Heart left ventricle (tissue), 16 donors: ENCODE results near the gene REXO5. TPM values are rescaled to one million over a fixed set of nuclear protein-coding genes. Genes with fewer than 3 reads are reported as not detected.

ENCODE experiments used
- ATAC-seq, 4 donors: fragments of 200-7000 bp; cut with Tn5 transposase; one replicate each; pipeline ENCODE4 v1.9.1; 2020 to 2022; ENCODE audit warnings: moderate library complexity in 4 of 4, mild to moderate bottlenecking in 3 of 4, moderate number of reproducible peaks in 1 of 4
- DNase-seq, 5 donors: peaks; one replicate each; pipeline ENCODE4 v3.0.0-alpha.2; 2020
- H3K27ac ChIP-seq, 12 donors: fragments of 200-600 bp; sonication (generic) in 4 of 12; one replicate each; pipeline versions ENCODE4 v1.5.0 to v1.8.0; 2016 to 2022; ENCODE audit warnings: mild to moderate bottlenecking in 2 of 12
- H3K27me3 ChIP-seq, 9 donors: fragments of 200-600 bp; sonication (generic) in 2 of 9; one replicate each; pipeline versions ENCODE4 v1.5.1 to v1.8.0; 2016 to 2022; ENCODE audit warnings: mild to moderate bottlenecking in 3 of 9
- H3K36me3 ChIP-seq, 9 donors: fragments of 200-600 bp; sonication (generic) in 2 of 9; one replicate each; pipeline versions ENCODE4 v1.5.0 to v1.8.0; 2018 to 2022; ENCODE audit warnings: mild to moderate bottlenecking in 2 of 9
- H3K4me1 ChIP-seq, 12 donors: fragments of 200-600 bp; sonication (generic) in 4 of 12; one replicate each; pipeline versions ENCODE4 v1.5.0 to v1.8.0; 2016 to 2022; ENCODE audit warnings: mild to moderate bottlenecking in 3 of 12
- H3K4me3 ChIP-seq, 12 donors: fragments of 200-600 bp; sonication (generic) in 4 of 12; one replicate each; pipeline versions ENCODE4 v1.5.0 to v1.8.0; 2017 to 2022; ENCODE audit warnings: mild to moderate bottlenecking in 9 of 12, moderate library complexity in 4 of 12
- H3K9me3 ChIP-seq, 12 donors: fragments of 200-600 bp; sonication (generic) in 4 of 12; one replicate each; pipeline versions ENCODE4 v1.5.0 to v1.8.0; 2016 to 2022; ENCODE audit warnings: mild to moderate bottlenecking in 1 of 12
- CTCF ChIP-seq, 12 donors: fragments of 200-600 bp; sonication (generic) in 4 of 12; IDR thresholded peaks; one replicate each; pipeline versions ENCODE4 v1.5.0 to v1.8.0; 2018 to 2022; ENCODE audit warnings: antibody characterized with exemption in 12 of 12, mild to moderate bottlenecking in 5 of 12
- POLR2A ChIP-seq, 2 donors: fragments of 450-650 bp; IDR thresholded peaks; one replicate each; pipeline ENCODE4 v1.6.1; 2017; ENCODE audit warnings: antibody characterized with exemption in 2 of 2, mild to moderate bottlenecking in 2 of 2, moderate library complexity in 2 of 2
- WGBS, 4 donors: extraction: QIAGEN DNeasy Blood & Tissue Kit in 2 of 4; methylation state at CpG; one replicate each; pipeline versions ENCODE4 v1.1.5 to v1.1.7; 2013 to 2018; 5-methylcytosine and 5-hydroxymethylcytosine counted together
- intact Hi-C, 10 donors: fragments of 100-400 bp; cut with DNase I; formaldehyde crosslinking; loops; one replicate each; pipeline versions ENCODE4 v1.11.1 to v1.14.2; 2022
- polyA plus RNA-seq, 2 donors: library from polyadenylated mRNA; stranded (reverse); fragments of 200-250 nt; gene quantifications; one replicate each; pipeline ENCODE4 v1.2.3, GENCODE V29; 2013
- total RNA-seq, 9 donors: library from RNA; depleted of rRNA in 2 of 9; stranded (reverse); fragments of >200 nt in 2 of 9; fragmentation: NEBNext Ultra II Directional in 3 of 9; extraction: Animal tissue kit (Norgen Biotek cat#: 25700) in 3 of 9; gene quantifications; one replicate each; pipeline versions ENCODE4 v1.1.0 to v1.2.4, GENCODE V29; 2016 to 2023
- donor health status: ischemic (EF 13 %, LVEDD 7.1; RV severe dilation, severe dysfunction).
- donor health status: healthy with polysubstance abuse.
- donor health status: DM: no; HTN: yes; CAD: no.
- donor health status: DM: no; HTN: no; CAD: no.
- donor health status: ischemic (EF 25% LVEDD 6.9; RV normal size, moderate dysfunction).
- donor health status: ischemic (EF 25% LVEDD 5.7; RV mildly dilated, moderate dysfunction).
- donor health status: healthy.
- donor health status: DM: yes; HTN: yes; CAD: no.
- donor health status: ischemic (EF 35%, LVEDD 5.7; RV mildly dilated, moderate dysfunction).
- donor health status: nonischemic (EF 11% LVEDD 7.7; RV severe dilation, severe dysfunction).
- donor health status: DM: yes; HTN: yes; CAD: no.
- donor health status: PGD.
- donor health status: ischemic (EF 29% LVEDD 5.4; RV normal size, mild dysfunction).
- donor health status: nonischemic (EF 23%, LVEDD 6.1; RV moderate dilation, normal function).

Gene REXO5
- total and polyA plus RNA-seq, 11 donors = 1.6 to 7.5 (median 3.5) TPM

- Histone ChIP-seq H3K27ac (peak overlapping the region; percentile 5 to 85 (median 51)), H3K27me3 (no peaks in the 10 kb centered on the region), H3K4me1 (peaks cover 6 to 90% (median 65%) of the 10 kb centered on the region in 12 donors), H3K4me3 (no peak overlapping the region), H3K9me3 (no peaks in the 10 kb centered on the region), H3K36me3 (peaks cover 0 to 22% (median 8%) of the 10 kb centered on the region in 9 donors)
- WGBS, 4 donors = 39 to 50% (median 45%) methylated on average over 6 of the region's 6 CpGs
- DNase-seq (no peak), ATAC-seq (no peak)
- TF ChIP-seq CTCF (IDR thresholded peaks at IDR 0.05) (no peak), POLR2A (IDR thresholded peaks at IDR 0.05) (no peak)
- intact Hi-C loops = loop anchor here in 6 of 10 donors (5.0 kb wide), 2 partner anchors 37 to 42 kb away; partner anchors contain the start of genes DCUN1D3 (in 5 of the 6) and LYRM1 (in 5 of the 6)
These were observed 59.2 kb downstream of the REXO5 start for GRCh38 chr16:20865420-20866131.

GRCh38 chr16:20866145-20866772 lies 59.9 kb downstream of the REXO5 start:
- no peaks in the 10 kb centered on the region for H3K9me3 ChIP-seq
- ATAC-seq (peak in 3 of 4 donors; percentile 46 to 53 (median 47)), DNase-seq (peak in 4 of 5 donors; percentile 38 to 79 (median 65))
- 54 to 62% (median 58%) methylated on average over 6 of the region's 6 CpGs for WGBS, 4 donors
- intact Hi-C loops = loop anchor here in 6 of 10 donors (5.0 kb wide), 2 partner anchors 36 to 41 kb away; partner anchors contain the start of genes DCUN1D3 (in 5 of the 6) and LYRM1 (in 5 of the 6)
- H3K4me3 ChIP-seq = no peak overlapping the region
- peaks cover 0 to 16% (median 8%) of the 10 kb centered on the region in 9 donors for H3K36me3 ChIP-seq
- H3K4me1 ChIP-seq = peaks cover 6 to 90% (median 65%) of the 10 kb centered on the region in 12 donors
- TF ChIP-seq CTCF (IDR thresholded peaks at IDR 0.05) (no peak), POLR2A (IDR thresholded peaks at IDR 0.05) (no peak)
- peak overlapping the region; percentile 5 to 85 (median 51) for H3K27ac ChIP-seq
- no peaks in the 10 kb centered on the region for H3K27me3 ChIP-seq

DNA sequence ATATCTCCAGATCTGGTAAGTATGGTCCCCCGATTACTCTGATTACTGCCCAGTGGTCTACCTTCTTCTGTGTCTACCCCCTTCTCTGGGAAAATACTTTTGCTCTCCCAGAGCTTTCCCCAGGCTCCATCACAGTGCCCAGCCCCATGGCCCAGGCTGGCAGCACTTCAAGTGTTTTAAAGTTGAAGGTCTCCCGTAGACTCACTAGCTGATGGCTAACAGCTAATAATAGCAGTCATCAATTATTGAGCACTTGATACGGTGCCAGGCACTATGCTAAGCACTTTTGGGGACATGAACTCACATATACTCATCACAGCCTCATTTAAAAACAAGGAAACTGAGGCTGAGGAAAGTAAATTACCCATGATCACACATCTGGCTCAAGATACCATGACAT lies 60.5 kb downstream of the REXO5 start:
- TF ChIP-seq POLR2A (IDR thresholded peaks at IDR 0.05) (no peak), CTCF (IDR thresholded peaks at IDR 0.05) (no peak)
- Histone ChIP-seq H3K27me3 (no peaks in the 10 kb centered on the region), H3K4me1 (peaks cover 9 to 90% (median 67%) of the 10 kb centered on the region in 12 donors), H3K4me3 (no peak overlapping the region), H3K27ac (peak overlapping the region in 9 of 12 donors; percentile 8 to 85 (median 54)), H3K9me3 (no peaks in the 10 kb centered on the region), H3K36me3 (peaks cover 0 to 11% (median 3%) of the 10 kb centered on the region in 9 donors)
- ATAC-seq (peak in 3 of 4 donors; percentile 15 to 66 (median 64)), DNase-seq (peak in 2 of 5 donors; percentile 49 to 72)
- intact Hi-C loops = loop anchor here in 6 of 10 donors (5.0 kb wide), 2 partner anchors 36 to 40 kb away; partner anchors contain the start of genes DCUN1D3 (in 5 of the 6) and LYRM1 (in 5 of the 6)
- 50 to 66% (median 56%) methylated on average over 3 of the region's 3 CpGs for WGBS, 4 donors

GRCh38 chr16:20867585-20867984 lies 61.3 kb downstream of the REXO5 start:
- DNase-seq = no peak
- intact Hi-C loops = loop anchor here in 6 of 10 donors (5.0 kb wide), 2 partner anchors 35 to 40 kb away; partner anchors contain the start of genes DCUN1D3 (in 5 of the 6) and LYRM1 (in 5 of the 6)
- ATAC-seq = peak in 2 of 4 donors; percentile 8 to 15
- Histone ChIP-seq H3K27me3 (no peaks in the 10 kb centered on the region), H3K4me3 (no peak overlapping the region), H3K4me1 (peaks cover 9 to 90% (median 70%) of the 10 kb centered on the region in 12 donors), H3K9me3 (no peaks in the 10 kb centered on the region), H3K36me3 (peaks cover 0 to 7% (median 0%) of the 10 kb centered on the region in 9 donors), H3K27ac (peak overlapping the region in 6 of 12 donors; percentile 39 to 85 (median 66))
- WGBS, 4 donors = 61 to 74% (median 70%) methylated on average over 2 of the region's 2 CpGs
- no peak for TF ChIP-seq POLR2A (IDR thresholded peaks at IDR 0.05)
